Activated CD4-positive, alpha-beta T cell treated with anti-CD3 and anti-CD28 coated beads for 36 hours (primary cell): Measurements from ENCODE around the gene LRRC37B. TPM values are rescaled to one million over a fixed set of nuclear protein-coding genes. Genes with fewer than 3 reads are reported as not detected.
"Not testable (repeated sequence)": the region's sequence is repeated elsewhere in the genome, so short reads cannot be mapped to it uniquely, and the experiment has no call there.

Experiments
- ATAC-seq: fragments of 200-7000 bp; cut with Tn5 transposase; one replicate; pipeline ENCODE4 v1.10.0; 2021; ENCODE audit warnings: mild to moderate bottlenecking, moderate library complexity
- CTCF ChIA-PET: fragments of 350-600 bp; sonication (Branson Sonifier 250); formaldehyde crosslinking; loops from one replicate; lab custom pipeline; 2021; ENCODE audit warnings: antibody characterized with exemption; lab: Charles Lee
- POLR2A ChIA-PET: fragments of 350-600 bp; sonication (Branson Sonifier 250); formaldehyde crosslinking; loops from one replicate; lab custom pipeline; 2021; ENCODE audit warnings: antibody characterized with exemption, inconsistent platforms; lab: Charles Lee
- DNase-seq: peaks from one replicate; pipeline ENCODE4 v3.0.0-alpha.2; 2020
- H3K27ac Mint-ChIP-seq: one replicate; pipeline ENCODE4 v1.8.0; 2021; ENCODE audit warnings: mixed read lengths
- H3K27me3 Mint-ChIP-seq: one replicate; pipeline ENCODE4 v1.8.0; 2021; ENCODE audit warnings: mixed read lengths
- H3K36me3 Mint-ChIP-seq: one replicate; pipeline ENCODE4 v1.8.0; 2021; ENCODE audit warnings: low read depth, mixed read lengths
- H3K4me1 Mint-ChIP-seq: one replicate; pipeline ENCODE4 v1.8.0; 2021; ENCODE audit warnings: mixed read lengths
- H3K4me3 Mint-ChIP-seq: one replicate; pipeline ENCODE4 v1.8.0; 2021; ENCODE audit warnings: mild to moderate bottlenecking, moderate library complexity, mixed read lengths
- H3K9me3 Mint-ChIP-seq: one replicate; pipeline ENCODE4 v1.8.0; 2021; ENCODE audit warnings: low read depth, mixed read lengths
- intact Hi-C, 2 experiments: fragments of 100-400 bp; cut with DNase I in 1 of 2; cut with micrococcal nuclease in 1 of 2; formaldehyde crosslinking; loops; one replicate each; pipeline versions ENCODE4 v1.14.2 to v1.15.1; 2022 to 2024; cut with DNase I, micrococcal nuclease
- total RNA-seq, 2 experiments: library from RNA; stranded (reverse); gene quantifications; one replicate each; pipeline ENCODE4 v1.2.3, GENCODE V29; 2021

Gene LRRC37B
- total RNA-seq, 2 experiments from 2014 or later, result 14.3 to 16.6 TPM

DNA sequence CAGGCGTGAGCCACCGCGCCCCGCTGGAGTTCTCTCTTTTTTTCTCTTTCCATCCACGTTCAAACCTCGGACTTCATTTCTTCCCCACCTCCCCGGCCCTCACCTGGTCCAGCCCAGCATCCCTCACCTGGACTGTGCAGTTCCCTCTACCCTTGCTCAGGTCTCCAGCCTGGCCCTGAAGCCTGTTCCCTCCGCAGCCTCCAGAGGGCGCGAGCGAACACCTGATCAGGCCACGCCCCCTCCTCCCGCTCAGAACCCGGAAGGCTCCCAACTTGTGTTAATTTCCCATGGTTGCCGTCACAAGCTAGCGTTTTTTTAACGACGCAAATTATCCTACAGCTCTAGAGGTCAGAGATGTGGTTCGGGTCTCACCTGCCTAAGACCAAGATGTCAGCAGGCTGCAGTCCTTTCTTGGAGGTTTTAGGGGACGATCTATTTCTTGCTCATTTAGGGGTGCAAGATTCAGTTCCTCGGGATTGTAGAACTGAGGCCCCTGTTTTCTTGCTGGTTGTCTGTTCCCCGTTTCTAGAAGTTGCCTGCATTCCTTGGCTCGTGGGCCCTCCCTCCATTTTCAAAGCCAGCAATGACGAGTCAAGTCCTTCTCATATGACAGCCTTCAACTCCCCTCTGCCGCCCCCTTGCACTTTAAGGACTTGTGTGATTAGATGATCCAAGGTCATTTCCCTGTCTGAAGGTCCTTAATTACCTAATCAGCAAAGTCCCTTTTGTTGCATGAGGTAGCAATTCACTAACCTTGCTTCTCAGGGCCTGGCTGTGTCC, 59.9 kb downstream of the LRRC37B start:
- POLR2A ChIA-PET, CTCF ChIA-PET, H3K9me3 Mint-ChIP-seq, H3K27me3 Mint-ChIP-seq, H3K36me3 Mint-ChIP-seq, H3K4me1 Mint-ChIP-seq: not testable (repeated sequence)
- peak overlapping the region; percentile 41 for H3K4me3 Mint-ChIP-seq
- peak overlapping the region; percentile 42 for H3K27ac Mint-ChIP-seq
- intact Hi-C loops, result loop anchor here (5.0 to 10.0 kb wide), 2 partner anchors 68 to 70 kb away; no protein-coding TSS in a partner anchor
- ATAC-seq, result peak; percentile 98
- DNase-seq, result peak; percentile 78

DNA sequence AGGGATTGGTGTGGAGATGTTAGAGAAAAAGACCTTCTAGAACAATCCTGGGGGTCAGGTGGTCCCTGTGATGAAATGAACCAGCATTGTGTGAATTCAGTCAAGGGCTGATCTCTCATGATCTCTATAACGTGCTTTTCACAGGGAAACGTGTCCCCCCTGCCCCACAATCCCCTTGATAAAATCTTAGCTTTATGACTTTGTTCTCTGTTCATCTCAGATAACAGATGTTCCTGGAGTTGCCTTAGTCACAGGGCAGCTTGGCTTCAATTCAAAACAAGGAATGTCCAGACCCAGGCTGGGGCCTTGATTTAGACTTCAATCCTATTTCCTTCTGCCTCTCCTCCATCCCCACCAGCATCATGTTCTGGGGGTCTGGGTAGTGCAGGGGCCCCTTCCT, 61.9 kb downstream of the LRRC37B start:
- H3K27me3 Mint-ChIP-seq, H3K4me1 Mint-ChIP-seq, POLR2A ChIA-PET, DNase-seq, CTCF ChIA-PET, ATAC-seq, H3K4me3 Mint-ChIP-seq, H3K36me3 Mint-ChIP-seq, H3K27ac Mint-ChIP-seq, H3K9me3 Mint-ChIP-seq: not testable (repeated sequence)
- intact Hi-C loops, result loop anchor here (5.0 to 10.0 kb wide), 2 partner anchors 66 to 68 kb away; no protein-coding TSS in a partner anchor

DNA sequence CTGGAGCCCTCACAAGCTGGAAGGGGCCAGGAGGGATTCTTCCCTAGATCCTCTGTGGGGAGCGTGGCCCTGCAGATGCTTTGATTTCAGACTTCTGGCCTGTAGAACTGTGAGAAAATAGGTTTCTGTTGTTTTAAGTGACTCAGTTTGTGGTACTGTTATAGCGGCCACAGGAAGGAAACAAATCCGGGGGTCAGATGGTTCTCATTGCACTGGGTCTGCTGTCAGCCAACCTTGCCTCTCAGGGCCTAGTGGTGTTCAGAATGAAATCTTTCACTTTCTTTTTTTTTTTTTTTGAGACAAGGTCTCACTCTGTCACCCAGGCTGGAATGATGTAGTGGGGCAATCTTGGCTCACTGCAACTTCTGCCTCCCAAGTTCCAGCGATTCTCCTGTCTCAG, 64.8 kb downstream of the LRRC37B start:
- H3K27me3 Mint-ChIP-seq, CTCF ChIA-PET, H3K4me1 Mint-ChIP-seq, H3K36me3 Mint-ChIP-seq, intact Hi-C loops, H3K4me3 Mint-ChIP-seq, POLR2A ChIA-PET, H3K9me3 Mint-ChIP-seq, H3K27ac Mint-ChIP-seq: not testable (repeated sequence)
- peak; percentile 45 for DNase-seq
- ATAC-seq, result peak; percentile 91

DNA sequence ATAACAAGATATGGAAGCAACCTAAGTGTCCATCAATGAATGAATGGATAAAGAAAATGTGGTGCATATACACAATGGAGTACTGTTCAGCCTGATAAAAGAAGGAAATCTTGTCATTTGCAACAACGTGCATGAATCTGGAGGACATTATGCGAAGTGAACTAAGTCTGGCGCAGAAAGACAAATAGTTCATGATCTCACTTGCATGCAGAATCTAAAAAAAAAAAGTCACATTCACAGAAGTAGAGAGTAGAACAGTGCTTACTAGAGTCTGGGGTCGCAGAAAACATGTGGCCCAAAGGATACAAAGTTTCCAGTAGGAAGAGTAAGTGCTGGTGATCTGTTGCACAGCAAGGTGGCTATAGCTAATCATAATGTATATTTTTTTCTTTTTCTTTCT, 65.9 kb downstream of the LRRC37B start:
- H3K36me3 Mint-ChIP-seq, ATAC-seq, intact Hi-C loops, H3K4me1 Mint-ChIP-seq, H3K27ac Mint-ChIP-seq, POLR2A ChIA-PET, CTCF ChIA-PET, H3K4me3 Mint-ChIP-seq, H3K9me3 Mint-ChIP-seq, DNase-seq, H3K27me3 Mint-ChIP-seq: not testable (repeated sequence)

DNA sequence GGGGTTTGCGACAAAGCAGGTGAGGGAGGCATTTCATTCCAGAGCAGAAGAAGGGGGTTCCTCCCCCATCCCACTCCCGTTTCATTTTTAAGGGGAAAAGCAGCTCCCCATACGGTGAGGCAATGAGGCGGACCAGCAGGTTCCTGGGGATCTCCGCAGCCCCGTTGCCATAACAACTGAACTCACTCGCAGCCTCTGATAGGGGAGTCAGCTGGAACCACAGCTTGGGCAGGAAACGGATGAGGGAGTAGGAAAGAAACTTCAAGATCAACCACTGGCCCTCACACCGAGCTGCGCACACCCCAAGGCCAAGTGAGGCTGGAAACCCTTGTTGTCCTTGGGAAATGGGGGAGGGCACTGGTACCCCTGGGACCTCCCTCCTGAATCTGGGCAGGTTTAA, 72.6 kb downstream of the LRRC37B start:
- H3K4me1 Mint-ChIP-seq, H3K36me3 Mint-ChIP-seq, CTCF ChIA-PET, POLR2A ChIA-PET, H3K9me3 Mint-ChIP-seq, H3K27me3 Mint-ChIP-seq: not testable (repeated sequence)
- DNase-seq (peak; percentile 86), ATAC-seq (peak; percentile 94)
- peak overlapping the region; percentile 60 for H3K4me3 Mint-ChIP-seq
- intact Hi-C loops, result loop anchor here in 1 of 2 experiments (5.0 kb wide), 1 partner anchor 72 kb away; the partner anchor contains the start of gene LRRC37B
- H3K27ac Mint-ChIP-seq, result peak overlapping the region; percentile 91

DNA sequence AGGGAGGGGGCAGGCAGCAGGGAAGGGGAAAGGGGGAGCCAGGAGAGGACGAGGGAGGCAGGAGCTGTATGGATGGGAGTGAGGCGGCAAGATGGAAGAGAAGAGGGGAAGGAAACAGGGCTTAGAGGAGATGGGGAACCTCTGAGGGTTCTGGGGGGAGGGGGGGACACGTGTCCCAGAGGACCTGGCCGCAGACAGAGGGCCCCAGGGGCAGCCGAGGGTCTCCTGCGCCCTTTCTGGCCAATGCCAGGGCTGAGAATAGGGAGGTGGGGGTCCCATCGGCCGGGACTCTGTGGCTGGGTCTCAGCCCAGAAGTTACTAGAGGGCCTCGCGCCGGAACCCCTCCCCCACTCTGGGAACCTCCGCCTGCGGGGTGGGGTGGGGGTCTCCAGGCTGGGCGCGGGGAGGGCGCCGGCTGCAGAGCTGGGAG, 76.4 kb downstream of the LRRC37B start:
- intact Hi-C loops, result loop anchor here in 1 of 2 experiments (5.0 kb wide), 1 partner anchor 76 kb away; the partner anchor contains the start of gene LRRC37B
- H3K27me3 Mint-ChIP-seq, H3K4me3 Mint-ChIP-seq, H3K9me3 Mint-ChIP-seq, CTCF ChIA-PET, H3K36me3 Mint-ChIP-seq, DNase-seq, POLR2A ChIA-PET, H3K27ac Mint-ChIP-seq, H3K4me1 Mint-ChIP-seq, ATAC-seq: not testable (repeated sequence)

DNA sequence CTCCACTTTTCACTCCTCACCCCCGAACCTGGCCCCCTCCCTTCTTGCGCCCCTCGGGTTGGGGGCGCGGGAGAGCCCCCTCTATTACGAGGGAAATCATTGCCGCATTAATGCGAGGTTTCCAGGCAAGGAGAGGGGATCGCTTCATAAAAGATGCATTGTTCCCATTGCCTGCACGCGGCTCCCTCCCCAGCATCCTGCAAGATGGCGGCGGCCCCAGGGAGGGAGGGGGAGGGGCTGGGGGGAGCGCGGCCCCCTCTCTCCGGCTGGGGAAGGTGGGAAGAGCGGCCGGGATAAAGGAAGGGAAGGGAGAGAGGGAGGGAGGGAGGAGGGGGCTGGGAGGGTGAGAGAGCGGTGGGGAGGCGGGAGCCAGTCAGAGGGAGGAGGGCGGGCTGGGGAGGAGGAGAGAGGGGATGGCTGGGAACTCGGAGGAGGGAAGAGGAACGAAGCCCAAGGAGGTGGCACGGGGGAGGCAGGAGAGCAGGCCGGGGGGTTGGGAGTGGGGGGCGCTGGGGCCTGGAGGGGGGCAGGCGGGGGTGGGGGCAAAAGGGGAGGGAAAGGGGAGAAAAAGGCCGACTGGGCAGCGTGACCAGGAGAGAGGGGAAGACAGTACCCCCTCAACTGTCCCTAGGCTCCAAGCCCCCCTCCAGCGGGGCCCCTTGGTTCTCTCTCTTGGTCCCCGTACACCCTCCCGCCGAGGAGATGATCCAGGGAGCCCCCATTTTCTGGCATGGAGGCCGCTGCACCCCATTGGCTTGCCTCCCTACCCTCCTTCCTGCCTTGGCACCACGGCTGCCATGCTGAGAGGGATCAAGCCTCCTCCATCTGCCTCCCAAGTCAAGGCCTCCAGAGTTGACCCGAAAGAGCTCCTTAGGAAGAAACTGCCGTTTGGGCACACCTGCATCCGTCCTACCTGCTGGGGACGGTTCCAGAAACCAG, 77.1 kb downstream of the LRRC37B start:
- H3K4me3 Mint-ChIP-seq, H3K36me3 Mint-ChIP-seq, DNase-seq, CTCF ChIA-PET, H3K9me3 Mint-ChIP-seq, H3K27me3 Mint-ChIP-seq, H3K4me1 Mint-ChIP-seq, POLR2A ChIA-PET, ATAC-seq, H3K27ac Mint-ChIP-seq: not testable (repeated sequence)
- intact Hi-C loops, result loop anchor here in 1 of 2 experiments (5.0 kb wide), 1 partner anchor 77 kb away; the partner anchor contains the start of gene LRRC37B

DNA sequence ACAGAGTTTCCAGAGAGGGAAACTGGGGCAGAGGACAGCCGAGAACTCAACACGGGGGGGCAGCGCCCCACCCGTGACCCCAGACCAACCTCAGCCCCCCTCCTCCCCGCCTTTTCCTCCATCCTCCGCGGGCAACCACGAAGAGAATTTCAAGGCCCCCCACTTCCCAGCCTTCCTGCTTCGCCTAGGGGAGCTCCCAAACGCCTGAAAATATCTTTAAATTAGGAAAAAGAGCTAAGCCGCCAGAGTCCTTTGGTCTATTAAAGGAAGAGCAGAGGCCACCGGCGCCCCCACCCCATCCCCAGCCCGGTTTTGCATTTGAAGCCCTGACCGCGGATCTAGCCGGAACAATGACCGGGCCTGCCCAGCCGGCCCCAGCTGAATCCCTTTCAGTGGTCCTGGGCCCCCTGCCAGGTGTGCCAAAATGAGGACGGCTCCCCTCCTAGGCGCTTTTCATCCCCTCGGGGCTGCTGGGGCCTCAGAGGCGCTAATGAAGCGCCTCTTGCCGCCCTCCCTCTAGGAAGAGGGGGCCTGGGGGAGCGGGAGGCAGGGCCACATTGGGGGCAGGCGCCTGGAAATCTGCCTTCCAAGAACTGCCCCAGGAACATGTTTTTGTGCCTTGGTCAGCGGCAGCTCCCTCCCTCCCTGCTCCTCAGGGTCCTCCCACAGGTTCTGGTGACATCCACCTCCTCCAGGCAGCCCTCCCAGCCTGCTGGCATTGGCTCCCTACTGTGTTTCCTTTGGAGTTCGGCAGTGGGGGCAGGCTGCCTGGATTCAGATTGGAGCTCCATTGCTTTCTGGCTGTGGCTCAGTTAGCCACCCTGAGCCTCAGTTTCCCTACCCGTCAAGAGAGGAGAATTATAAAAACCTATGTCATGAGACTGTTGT, 78.0 kb downstream of the LRRC37B start:
- H3K27ac Mint-ChIP-seq, CTCF ChIA-PET, H3K27me3 Mint-ChIP-seq, H3K36me3 Mint-ChIP-seq, H3K4me1 Mint-ChIP-seq, H3K9me3 Mint-ChIP-seq, H3K4me3 Mint-ChIP-seq, ATAC-seq, DNase-seq: not testable (repeated sequence)
- intact Hi-C loops, result loop anchor here in 1 of 2 experiments (5.0 kb wide), 1 partner anchor 78 kb away; the partner anchor contains the start of gene LRRC37B
- POLR2A ChIA-PET, result interaction anchor here (0.6 kb wide), 1 partner anchor 43 kb away, joined by 3 read pairs; no protein-coding TSS in a partner anchor

DNA sequence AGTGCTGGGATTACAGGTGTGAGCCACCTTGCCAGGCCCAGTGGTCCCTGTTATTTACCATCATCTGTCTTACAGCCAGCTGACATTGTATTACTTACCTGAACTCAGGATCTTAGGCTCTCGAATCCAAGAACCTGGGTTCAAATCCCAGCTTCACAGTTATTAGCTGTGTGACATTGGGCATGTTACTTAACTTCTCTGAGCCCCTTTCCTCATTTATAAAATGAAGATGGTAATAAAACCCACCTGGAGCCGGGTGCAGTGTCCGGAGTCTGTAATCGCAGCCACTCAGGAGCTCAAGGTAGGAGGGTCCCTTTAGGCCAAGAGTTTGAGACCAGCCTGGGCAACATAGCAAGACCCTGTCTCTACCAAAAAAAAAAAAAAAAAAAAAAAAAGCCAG, 79.7 kb downstream of the LRRC37B start:
- CTCF ChIA-PET, ATAC-seq, H3K27me3 Mint-ChIP-seq, H3K4me3 Mint-ChIP-seq, H3K36me3 Mint-ChIP-seq, intact Hi-C loops, DNase-seq, H3K9me3 Mint-ChIP-seq, H3K4me1 Mint-ChIP-seq, H3K27ac Mint-ChIP-seq, POLR2A ChIA-PET: not testable (repeated sequence)

DNA sequence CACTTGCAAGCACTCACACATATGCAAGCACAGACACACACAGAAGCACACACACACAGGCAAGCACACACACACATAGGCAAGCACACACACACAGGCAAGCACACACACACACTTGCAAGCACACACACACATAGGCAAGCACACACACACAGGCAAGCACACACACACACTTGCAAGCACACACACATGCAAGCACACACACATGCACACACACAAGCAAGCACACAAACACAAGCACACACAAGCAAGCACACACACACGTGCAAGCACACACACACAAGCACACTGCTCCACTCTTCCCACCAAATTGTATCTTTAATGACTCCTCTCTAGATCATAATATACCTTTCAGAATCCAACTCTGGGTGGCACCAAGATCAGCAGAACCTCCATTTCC, 84.9 kb downstream of the LRRC37B start:
- CTCF ChIA-PET, POLR2A ChIA-PET: not testable (repeated sequence)

More for the DNA sequence above, 84.9 kb downstream of the LRRC37B start:
- H3K4me3 Mint-ChIP-seq, H3K27ac Mint-ChIP-seq, H3K9me3 Mint-ChIP-seq, H3K36me3 Mint-ChIP-seq, intact Hi-C loops, H3K27me3 Mint-ChIP-seq, ATAC-seq, H3K4me1 Mint-ChIP-seq, DNase-seq: not testable (repeated sequence)
